Activated CD4-positive, alpha-beta T cell treated with anti-CD3 and anti-CD28 coated beads for 36 hours (primary cell): Measurements from ENCODE around the gene MESP2. TPM values are rescaled to one million over a fixed set of nuclear protein-coding genes. Genes with fewer than 3 reads are reported as not detected.

Experiments
- ATAC-seq: fragments of 200-7000 bp; cut with Tn5 transposase; one replicate; pipeline ENCODE4 v1.10.0; 2021; ENCODE audit warnings: mild to moderate bottlenecking, moderate library complexity
- CTCF ChIA-PET: fragments of 350-600 bp; sonication (Branson Sonifier 250); formaldehyde crosslinking; loops from one replicate; lab custom pipeline; 2021; ENCODE audit warnings: antibody characterized with exemption; lab: Charles Lee
- POLR2A ChIA-PET: fragments of 350-600 bp; sonication (Branson Sonifier 250); formaldehyde crosslinking; loops from one replicate; lab custom pipeline; 2021; ENCODE audit warnings: antibody characterized with exemption, inconsistent platforms; lab: Charles Lee
- DNase-seq: peaks from one replicate; pipeline ENCODE4 v3.0.0-alpha.2; 2020
- H3K27ac Mint-ChIP-seq: one replicate; pipeline ENCODE4 v1.8.0; 2021; ENCODE audit warnings: mixed read lengths
- H3K27me3 Mint-ChIP-seq: one replicate; pipeline ENCODE4 v1.8.0; 2021; ENCODE audit warnings: mixed read lengths
- H3K36me3 Mint-ChIP-seq: one replicate; pipeline ENCODE4 v1.8.0; 2021; ENCODE audit warnings: low read depth, mixed read lengths
- H3K4me1 Mint-ChIP-seq: one replicate; pipeline ENCODE4 v1.8.0; 2021; ENCODE audit warnings: mixed read lengths
- H3K4me3 Mint-ChIP-seq: one replicate; pipeline ENCODE4 v1.8.0; 2021; ENCODE audit warnings: mild to moderate bottlenecking, moderate library complexity, mixed read lengths
- H3K9me3 Mint-ChIP-seq: one replicate; pipeline ENCODE4 v1.8.0; 2021; ENCODE audit warnings: low read depth, mixed read lengths
- intact Hi-C, 2 experiments: fragments of 100-400 bp; cut with DNase I in 1 of 2; cut with micrococcal nuclease in 1 of 2; formaldehyde crosslinking; loops; one replicate each; pipeline versions ENCODE4 v1.14.2 to v1.15.1; 2022 to 2024; cut with DNase I, micrococcal nuclease
- total RNA-seq, 2 experiments: library from RNA; stranded (reverse); gene quantifications; one replicate each; pipeline ENCODE4 v1.2.3, GENCODE V29; 2021

The MESP2 gene
- total RNA-seq, 2 experiments from 2014 or later = 0.14 to 0.30 TPM

- Mint-ChIP-seq H3K27me3 (peaks cover 5% of the 10 kb centered on the region), H3K27ac (no peak overlapping the region), H3K36me3 (no peaks in the 10 kb centered on the region), H3K4me3 (no peak overlapping the region), H3K9me3 (no peaks in the 10 kb centered on the region), H3K4me1 (no peaks in the 10 kb centered on the region)
- intact Hi-C loops = no loop called here
- ATAC-seq (no peak), DNase-seq (no peak)
- ChIA-PET CTCF (interaction anchor here (1.0 to 1.2 kb wide), 2 partner anchors 11 to 22 kb away, joined by 3 read pairs; no protein-coding TSS in a partner anchor), POLR2A (no interaction called here)
These were observed 27.1 kb downstream of the MESP2 start for GRCh38 chr15:89802986-89803824.

DNA sequence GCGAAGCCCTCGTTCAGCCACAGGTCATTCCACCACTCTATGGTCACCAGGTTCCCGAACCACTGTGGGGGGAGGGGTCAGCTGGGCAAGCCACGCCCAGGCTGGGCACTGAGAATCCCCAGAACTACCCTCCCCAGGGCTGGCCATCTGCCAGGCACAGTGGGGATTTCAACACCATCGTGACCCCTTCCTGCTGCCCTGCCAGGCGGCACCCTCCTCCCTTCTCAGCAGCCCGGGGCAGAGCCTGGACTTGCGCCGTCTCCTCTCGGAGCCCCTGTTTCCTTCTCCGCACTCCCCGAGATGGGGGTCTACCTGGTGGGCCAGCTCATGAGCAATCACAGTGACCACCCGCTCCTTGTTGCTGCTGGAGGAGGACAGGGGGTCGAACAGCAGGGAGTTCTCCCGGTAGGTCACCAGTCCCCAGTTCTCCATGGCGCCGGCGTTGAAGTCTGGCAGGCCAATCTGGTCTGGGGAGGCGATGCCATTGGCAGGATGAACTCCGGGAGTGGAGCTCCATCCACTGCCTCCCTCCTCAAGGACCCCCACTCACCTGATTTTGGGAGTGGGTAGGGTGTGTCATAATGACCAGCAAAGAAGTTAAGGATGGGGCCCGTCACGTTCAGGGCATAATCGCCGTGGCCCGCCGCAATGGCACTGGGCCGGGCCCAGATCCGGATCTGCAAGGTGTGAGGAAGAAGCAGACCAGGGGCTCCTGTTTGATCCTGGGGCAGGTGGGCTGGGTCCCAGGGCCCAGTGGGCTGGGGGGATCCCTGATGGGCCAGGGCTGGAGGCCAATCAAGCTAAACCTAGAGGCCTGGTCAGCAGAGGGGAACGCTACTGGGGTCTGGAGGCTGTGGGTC, 28.0 kb downstream of the MESP2 start:
- Mint-ChIP-seq H3K27ac (no peak overlapping the region), H3K27me3 (peaks cover 5% of the 10 kb centered on the region), H3K9me3 (no peaks in the 10 kb centered on the region), H3K4me3 (no peak overlapping the region), H3K4me1 (no peaks in the 10 kb centered on the region), H3K36me3 (no peaks in the 10 kb centered on the region)
- ChIA-PET POLR2A (no interaction called here), CTCF (no interaction called here)
- ATAC-seq = no peak
- no peak for DNase-seq
- intact Hi-C loops = no loop called here

GRCh38 chr15:89805241-89806209, 29.4 kb downstream of the MESP2 start:
- Mint-ChIP-seq H3K27me3 (peaks cover 2% of the 10 kb centered on the region), H3K27ac (no peak overlapping the region), H3K36me3 (no peaks in the 10 kb centered on the region), H3K4me1 (no peaks in the 10 kb centered on the region), H3K9me3 (no peaks in the 10 kb centered on the region), H3K4me3 (no peak overlapping the region)
- no peak for DNase-seq
- ChIA-PET POLR2A (no interaction called here), CTCF (interaction anchor here (0.6 to 1.1 kb wide), 2 partner anchors 45 to 64 kb away, joined by 3 read pairs; no protein-coding TSS in a partner anchor)
- ATAC-seq = no peak
- intact Hi-C loops = no loop called here

DNA sequence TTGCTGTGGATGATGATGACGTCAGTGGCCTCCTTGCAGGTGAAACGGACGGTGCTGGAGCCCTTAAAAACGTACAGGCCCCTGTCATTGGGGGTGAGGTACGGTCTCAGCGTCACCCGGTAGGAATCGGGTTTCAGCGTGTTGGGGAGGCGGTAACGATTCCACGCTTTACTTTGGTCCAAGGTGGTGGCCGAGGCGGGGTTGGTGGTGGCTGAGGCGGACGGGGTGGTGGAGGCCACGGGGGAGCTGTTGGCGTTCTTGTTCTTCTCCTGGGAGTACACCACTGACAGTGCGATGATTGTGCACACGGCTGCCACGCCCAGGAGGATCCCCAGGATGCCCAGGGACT, 30.1 kb downstream of the MESP2 start:
- ATAC-seq (no peak), DNase-seq (no peak)
- Mint-ChIP-seq H3K36me3 (no peaks in the 10 kb centered on the region), H3K4me3 (no peak overlapping the region), H3K4me1 (no peaks in the 10 kb centered on the region), H3K9me3 (no peaks in the 10 kb centered on the region), H3K27me3 (peaks cover 2% of the 10 kb centered on the region), H3K27ac (no peak overlapping the region)
- ChIA-PET POLR2A (no interaction called here), CTCF (interaction anchor here (0.6 to 1.1 kb wide), 2 partner anchors 46 to 65 kb away, joined by 3 read pairs; no protein-coding TSS in a partner anchor)
- intact Hi-C loops = no loop called here

DNA sequence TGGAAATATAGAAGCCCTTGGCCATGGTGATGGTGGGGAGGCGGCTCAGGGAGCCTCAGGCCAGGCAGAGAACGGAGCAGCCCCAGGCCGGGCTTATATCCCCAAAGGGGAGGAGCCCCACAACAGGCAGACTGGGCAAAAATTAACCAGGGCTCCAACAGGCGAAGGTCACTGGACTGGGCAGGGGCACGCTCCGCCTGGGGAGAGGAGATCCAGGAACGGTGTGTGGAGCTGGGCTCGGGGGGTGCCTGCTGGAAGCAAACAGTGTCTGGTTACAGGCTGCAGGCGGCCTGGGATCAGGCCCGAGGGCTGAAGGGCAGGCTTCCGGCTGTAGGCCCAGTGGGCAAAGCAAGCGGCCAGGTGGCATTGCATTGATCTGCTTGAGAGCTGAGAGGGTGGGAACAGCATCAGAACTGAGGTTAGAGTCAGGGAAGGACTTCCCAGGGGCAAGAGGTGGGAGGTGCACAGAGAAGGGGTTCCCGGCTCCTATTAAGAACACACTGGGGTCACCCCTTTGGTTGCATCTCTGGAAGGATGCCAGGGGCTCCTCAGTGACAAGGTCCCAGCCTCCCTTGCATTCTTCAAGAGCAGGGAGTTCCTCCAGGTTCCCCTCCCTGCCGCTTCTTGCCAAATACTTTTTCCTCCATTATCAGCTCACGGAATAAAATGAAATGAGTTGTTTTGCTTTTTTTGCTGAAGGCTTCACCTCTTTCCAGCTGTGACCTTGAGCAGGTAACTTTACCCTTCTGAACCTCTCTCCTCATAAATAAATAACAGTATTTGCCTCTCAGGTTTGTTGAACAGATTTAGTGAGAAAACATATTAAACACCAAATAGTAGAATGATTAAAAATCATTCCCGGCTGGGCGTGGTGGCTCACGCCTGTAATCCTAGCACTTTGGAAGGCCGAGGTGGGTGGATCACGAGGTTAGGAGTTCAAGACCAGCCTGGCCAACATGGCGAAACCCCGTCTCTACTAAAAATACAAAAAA, 30.7 kb downstream of the MESP2 start:
- Mint-ChIP-seq H3K4me3 (no peak overlapping the region), H3K27me3 (peaks cover 2% of the 10 kb centered on the region), H3K36me3 (no peaks in the 10 kb centered on the region), H3K9me3 (no peaks in the 10 kb centered on the region), H3K27ac (no peak overlapping the region), H3K4me1 (no peaks in the 10 kb centered on the region)
- CTCF ChIA-PET = interaction anchor here (0.6 to 1.4 kb wide), 3 partner anchors 23 to 68 kb away, joined by 3 read pairs; no protein-coding TSS in a partner anchor
- intact Hi-C loops = no loop called here
- ATAC-seq (no peak), DNase-seq (no peak)
- POLR2A ChIA-PET = no interaction called here

DNA sequence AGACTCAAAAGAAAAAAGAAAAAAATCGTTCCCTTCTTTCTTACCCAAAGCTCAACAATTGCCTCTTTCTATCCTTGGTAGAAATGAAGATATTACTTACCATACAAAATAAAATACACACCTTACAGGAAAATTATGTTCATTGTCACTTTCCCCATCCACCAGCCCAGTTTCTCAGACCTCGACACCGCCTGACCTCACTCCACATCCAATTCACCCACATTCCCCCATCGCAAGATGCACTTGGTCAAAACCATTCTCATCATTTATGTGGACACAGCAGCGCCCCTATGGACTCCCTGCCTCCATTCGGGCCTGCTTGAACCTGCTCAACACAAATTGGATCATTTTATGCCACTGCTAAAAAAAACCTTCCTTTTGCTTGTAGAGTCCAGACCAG, 31.6 kb downstream of the MESP2 start:
- POLR2A ChIA-PET = no interaction called here

DNA sequence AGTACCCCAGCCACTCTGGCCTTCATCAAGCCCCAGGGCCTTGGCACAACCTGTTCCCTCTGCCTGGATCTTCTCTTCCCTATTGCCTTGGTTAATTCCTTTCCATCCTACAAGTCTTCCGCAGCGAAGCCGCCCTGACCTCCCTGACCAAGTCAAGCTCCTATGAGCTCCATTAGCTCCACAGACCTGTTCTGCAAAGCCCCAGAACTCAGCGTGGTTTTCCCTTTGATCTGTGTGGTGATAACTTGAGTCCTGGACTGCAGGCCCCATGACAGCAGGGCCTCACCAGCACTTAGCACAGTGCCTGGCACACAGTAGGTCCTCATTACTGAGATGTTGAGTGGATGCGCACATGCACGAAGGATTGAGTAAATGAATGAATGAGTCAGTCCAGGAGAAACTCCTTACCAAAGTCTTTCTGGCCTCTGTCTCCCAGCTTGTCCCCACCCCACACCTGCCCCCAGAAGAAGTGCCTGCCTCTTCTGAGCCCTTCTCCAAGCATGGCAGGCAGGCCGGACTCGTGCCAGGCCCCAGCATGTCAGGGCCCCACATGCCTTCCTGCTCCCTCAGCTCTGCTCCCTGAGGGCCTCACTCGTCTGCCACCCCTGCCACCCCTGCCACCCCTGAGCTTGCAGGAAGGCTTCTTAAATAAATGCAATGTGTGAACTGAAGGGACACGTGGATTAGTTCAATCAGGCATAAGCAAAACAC, 32.2 kb downstream of the MESP2 start:
- no peak for ATAC-seq
- Mint-ChIP-seq H3K27ac (no peak overlapping the region), H3K9me3 (no peaks in the 10 kb centered on the region), H3K27me3 (peaks cover 3% of the 10 kb centered on the region), H3K4me1 (no peaks in the 10 kb centered on the region), H3K4me3 (no peak overlapping the region), H3K36me3 (no peaks in the 10 kb centered on the region)
- CTCF ChIA-PET = interaction anchor here (0.7 to 1.4 kb wide), 2 partner anchors 66 to 158 kb away, joined by 3 read pairs; no protein-coding TSS in a partner anchor
- intact Hi-C loops = no loop called here
- DNase-seq = no peak
- POLR2A ChIA-PET = no interaction called here

More for the DNA sequence above, 31.6 kb downstream of the MESP2 start:
- H3K36me3 Mint-ChIP-seq = no peaks in the 10 kb centered on the region
- H3K27me3 Mint-ChIP-seq = peaks cover 2% of the 10 kb centered on the region
- no peak overlapping the region for H3K27ac Mint-ChIP-seq
- ATAC-seq = no peak
- intact Hi-C loops = no loop called here
- DNase-seq = no peak
- no peaks in the 10 kb centered on the region for H3K9me3 Mint-ChIP-seq
- H3K4me1 Mint-ChIP-seq = no peaks in the 10 kb centered on the region
- CTCF ChIA-PET = interaction anchor here (0.6 to 1.4 kb wide), 3 partner anchors 24 to 67 kb away, joined by 3 read pairs; no protein-coding TSS in a partner anchor
- H3K4me3 Mint-ChIP-seq = no peak overlapping the region

GRCh38 chr15:89809093-89809786, 33.1 kb downstream of the MESP2 start:
- ChIA-PET CTCF (no interaction called here), POLR2A (no interaction called here)
- Mint-ChIP-seq H3K27me3 (peaks cover 5% of the 10 kb centered on the region), H3K36me3 (no peaks in the 10 kb centered on the region), H3K4me1 (no peaks in the 10 kb centered on the region), H3K4me3 (no peak overlapping the region), H3K9me3 (no peaks in the 10 kb centered on the region), H3K27ac (no peak overlapping the region)
- intact Hi-C loops = no loop called here
- ATAC-seq (no peak), DNase-seq (no peak)

GRCh38 chr15:89809787-89810148, 33.6 kb downstream of the MESP2 start:
- ChIA-PET CTCF (no interaction called here), POLR2A (no interaction called here)
- no peak overlapping the region for H3K27ac Mint-ChIP-seq
- H3K9me3 Mint-ChIP-seq = no peaks in the 10 kb centered on the region
- intact Hi-C loops = no loop called here
- peaks cover 6% of the 10 kb centered on the region for H3K27me3 Mint-ChIP-seq
- H3K36me3 Mint-ChIP-seq = no peaks in the 10 kb centered on the region
- DNase-seq (no peak), ATAC-seq (no peak)
- H3K4me3 Mint-ChIP-seq = no peak overlapping the region
- H3K4me1 Mint-ChIP-seq = no peaks in the 10 kb centered on the region
